22Rv1 (cell line): Measurements from ENCODE around the gene FOXI1.
A peak's percentile ranks its signal among the peaks of the same experiment; 100 is the strongest.

Source experiments
- H3K27ac ChIP-seq: fragments of 450-650 bp; 2 replicates; pipeline ENCODE4 v1.5.1; 2017
- CTCF ChIP-seq: fragments of 450-650 bp; IDR thresholded peaks from 2 replicates; pipeline ENCODE4 v1.5.1; 2017; ENCODE audit warnings: mild to moderate bottlenecking
- ZFX ChIP-seq: fragments of 450-650 bp; IDR thresholded peaks from 2 replicates; pipeline ENCODE4 v1.6.1; 2017; ENCODE audit warnings: antibody characterized with exemption, borderline replicate concordance

The FOXI1 gene

GRCh38 chr5:170069512-170069911, 36.2 kb upstream of the FOXI1 start:
- TF ChIP-seq CTCF (no peak), ZFX (no peak)
- no peak overlapping the region for H3K27ac ChIP-seq

GRCh38 chr5:170070556-170071412, 34.9 kb upstream of the FOXI1 start:
- no peak overlapping the region for H3K27ac ChIP-seq
- no peak for TF ChIP-seq ZFX
- peak; percentile 90 for TF ChIP-seq CTCF

GRCh38 chr5:170071748-170072147, 33.9 kb upstream of the FOXI1 start:
- H3K27ac ChIP-seq = no peak overlapping the region
- TF ChIP-seq CTCF = no peak
- no peak for TF ChIP-seq ZFX

GRCh38 chr5:170075696-170076095, 30.0 kb upstream of the FOXI1 start:
- no peak for TF ChIP-seq CTCF
- no peak for TF ChIP-seq ZFX
- no peak overlapping the region for H3K27ac ChIP-seq

- TF ChIP-seq ZFX (no peak), CTCF (no peak)
- no peak overlapping the region for H3K27ac ChIP-seq
Measured at GRCh38 chr5:170076211-170076610, 29.5 kb upstream of the FOXI1 start.

- no peak overlapping the region for H3K27ac ChIP-seq
- TF ChIP-seq ZFX = no peak
- no peak for TF ChIP-seq CTCF
Measured at GRCh38 chr5:170076739-170077138, 29.0 kb upstream of the FOXI1 start.

GRCh38 chr5:170077526-170077925, 28.2 kb upstream of the FOXI1 start:
- TF ChIP-seq CTCF (no peak), ZFX (no peak)
- no peak overlapping the region for H3K27ac ChIP-seq
